Stomach smooth muscle (tissue), 2 donors: Measurements from ENCODE around the gene LNX2.
"Not testable (repeated sequence)": the region's sequence is repeated elsewhere in the genome, so short reads cannot be mapped to it uniquely, and the experiment has no call there.

Source experiments
- H3K27ac ChIP-seq: one replicate; pipeline ENCODE4 v1.7.0; 2013; ENCODE audit warnings: mild to moderate bottlenecking, low read length, inconsistent platforms
- H3K27me3 ChIP-seq, 2 donors: one replicate each; pipeline ENCODE4 v1.7.0; 2013; ENCODE audit warnings: low read length in 2 of 2; ENCODE audit not compliant: insufficient read depth in 2 of 2, control insufficient read depth in 1 of 2
- H3K36me3 ChIP-seq, 2 donors: one replicate each; pipeline ENCODE4 v1.7.0; 2013; ENCODE audit warnings: low read length in 2 of 2; ENCODE audit not compliant: control insufficient read depth in 2 of 2, insufficient read depth in 2 of 2
- H3K4me1 ChIP-seq: one replicate; pipeline ENCODE4 v1.7.0; 2013; ENCODE audit warnings: low read length; ENCODE audit not compliant: control insufficient read depth, insufficient read depth
- H3K4me3 ChIP-seq, 2 donors: one replicate each; pipeline ENCODE4 v1.7.0; 2013; ENCODE audit warnings: low read length in 2 of 2
- H3K9ac ChIP-seq, 2 donors: one replicate each; pipeline ENCODE4 v1.7.0; 2013; ENCODE audit warnings: low read length in 2 of 2, mild to moderate bottlenecking in 1 of 2
- H3K9me3 ChIP-seq, 2 donors: one replicate each; pipeline ENCODE4 v1.7.0; 2013; ENCODE audit warnings: low read length in 2 of 2; ENCODE audit not compliant: control insufficient read depth in 2 of 2
- donor health status: healthy.
- donor health status: Pancreatic carcinoma.

LNX2 gene

DNA sequence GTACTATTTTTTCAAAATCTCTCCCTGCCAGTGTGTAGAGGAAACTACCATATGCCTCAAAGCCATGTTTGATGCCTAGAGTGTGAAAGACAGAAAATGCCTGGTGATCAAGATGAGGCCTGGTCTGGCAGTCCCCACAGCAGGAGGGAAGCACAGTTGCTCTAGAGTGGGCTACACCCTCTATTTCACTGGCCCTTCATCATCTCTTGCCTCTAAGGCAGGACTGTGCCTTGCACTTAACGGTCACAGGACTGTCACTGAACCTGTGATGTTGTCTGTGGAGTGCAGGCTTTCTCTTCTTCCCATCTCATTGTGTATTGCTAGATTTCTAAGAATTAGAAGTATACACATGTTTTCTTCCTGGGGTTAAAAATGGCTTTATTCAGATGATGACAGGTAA is 17.7 kb upstream of the LNX2 start:
- peaks cover 9% of the 10 kb centered on the region for H3K4me1 ChIP-seq

DNA sequence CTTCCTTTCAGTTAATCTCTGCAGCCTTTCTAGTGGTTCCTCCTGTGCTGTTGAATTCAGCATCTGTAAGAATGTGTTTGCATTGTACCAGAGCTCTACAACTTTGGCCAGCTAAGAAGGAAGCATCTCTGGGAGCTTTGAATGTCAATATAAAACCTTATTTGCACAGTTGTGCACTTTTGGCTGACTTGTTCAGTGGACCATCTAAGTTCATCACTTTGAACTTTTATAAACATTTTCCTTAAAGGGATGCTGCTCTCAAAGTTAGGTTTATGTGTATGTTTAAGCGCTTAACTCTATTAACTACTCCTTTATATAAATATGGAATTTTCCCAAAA is 16.9 kb upstream of the LNX2 start:
- no peaks in the 10 kb centered on the region for H3K27me3 ChIP-seq
- H3K4me1 ChIP-seq, result peaks cover 9% of the 10 kb centered on the region
- no peak overlapping the region for H3K9ac ChIP-seq
- H3K36me3 ChIP-seq, result no peaks in the 10 kb centered on the region
- H3K4me3 ChIP-seq, result peak overlapping the region in 1 of 2 donors; percentile 4
- H3K27ac ChIP-seq, result no peak overlapping the region
- H3K9me3 ChIP-seq, result no peaks in the 10 kb centered on the region

More for the DNA sequence above, 17.7 kb upstream of the LNX2 start:
- Histone ChIP-seq H3K27ac (peak overlapping the region; percentile 26), H3K4me3 (no peak overlapping the region), H3K27me3 (no peaks in the 10 kb centered on the region), H3K9ac (peak overlapping the region in 1 of 2 donors; percentile 29), H3K36me3 (no peaks in the 10 kb centered on the region), H3K9me3 (no peaks in the 10 kb centered on the region)

DNA sequence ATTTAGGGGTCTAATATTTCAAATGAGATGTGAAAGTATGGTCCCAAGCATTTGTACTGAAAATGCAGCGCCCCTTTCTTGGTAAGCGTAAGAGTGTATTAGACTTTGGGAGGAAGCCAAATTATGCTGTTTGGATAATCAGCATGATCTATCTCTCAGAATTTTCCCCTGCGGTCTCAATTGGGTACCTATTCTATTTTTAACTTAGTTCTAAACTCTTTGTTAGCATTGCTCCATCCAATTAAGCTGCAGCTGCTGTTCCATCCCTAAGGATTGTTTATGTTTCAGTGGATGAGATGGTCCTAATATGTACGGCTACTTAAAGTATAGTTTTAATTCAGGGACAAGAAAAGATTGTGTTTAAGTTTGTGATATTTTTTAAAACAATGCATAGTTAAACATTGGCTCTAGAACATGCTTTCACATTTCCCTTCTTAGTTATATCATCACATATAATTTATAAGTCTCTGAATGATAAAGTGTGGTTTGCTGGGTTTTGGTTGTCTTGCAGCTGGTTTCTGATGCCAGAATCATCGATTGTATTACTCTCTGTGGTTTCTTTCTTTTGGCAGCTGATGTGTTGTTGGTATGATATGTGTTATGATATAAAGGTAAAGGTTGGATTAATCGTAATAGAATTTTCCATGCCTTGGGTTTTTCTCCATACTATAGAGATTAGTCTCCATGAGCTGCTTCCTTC is 16.4 kb upstream of the LNX2 start:
- Histone ChIP-seq H3K27ac (no peak overlapping the region), H3K4me1 (peaks cover 9% of the 10 kb centered on the region), H3K9me3 (no peaks in the 10 kb centered on the region), H3K36me3 (no peaks in the 10 kb centered on the region), H3K9ac (no peak overlapping the region), H3K4me3 (peak overlapping the region in 1 of 2 donors; percentile 4), H3K27me3 (no peaks in the 10 kb centered on the region)

DNA sequence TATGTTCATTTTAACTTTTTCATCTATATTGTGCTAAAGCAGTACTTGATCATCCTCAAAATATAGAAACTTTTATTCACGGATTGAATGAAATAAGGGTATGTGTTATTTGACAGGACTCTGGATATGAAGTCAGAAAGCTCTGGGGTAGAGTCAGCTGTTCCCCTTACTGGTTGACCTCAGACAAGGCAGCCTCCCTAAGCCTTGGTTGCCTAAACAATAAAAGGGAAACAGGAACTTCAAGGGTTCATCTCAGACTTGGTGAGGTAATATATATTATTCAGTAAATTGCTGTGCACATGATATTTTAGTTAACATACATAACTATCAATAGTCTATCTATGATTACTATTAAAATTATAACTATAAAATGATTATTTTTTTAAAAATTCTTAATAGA is 14.9 kb upstream of the LNX2 start:
- Histone ChIP-seq H3K9ac (no peak overlapping the region), H3K9me3 (no peaks in the 10 kb centered on the region), H3K27me3 (no peaks in the 10 kb centered on the region), H3K4me3 (no peak overlapping the region), H3K27ac (no peak overlapping the region), H3K4me1 (peaks cover 9% of the 10 kb centered on the region), H3K36me3 (no peaks in the 10 kb centered on the region)

DNA sequence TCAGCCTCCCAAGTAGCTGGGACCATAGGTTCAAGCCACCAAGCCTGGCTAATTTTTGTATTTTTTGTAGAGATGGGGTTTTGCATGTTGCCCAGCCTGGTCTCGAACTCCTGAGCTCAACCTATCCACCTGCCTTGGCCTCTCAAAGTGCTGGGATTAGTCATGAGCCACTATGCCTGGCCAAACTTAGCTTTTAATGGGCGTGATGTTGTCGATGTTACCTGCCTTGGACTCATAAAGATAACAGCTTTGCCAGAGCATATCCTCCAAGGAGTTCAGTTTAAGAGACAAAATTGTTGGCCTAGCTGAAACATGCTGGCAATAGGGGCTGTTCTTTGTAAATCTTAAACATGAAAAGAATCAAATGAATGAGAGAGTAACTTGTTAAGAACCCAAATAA is 14.5 kb upstream of the LNX2 start:
- no peak overlapping the region for H3K4me3 ChIP-seq
- H3K27ac ChIP-seq, result peak overlapping the region; percentile 1
- no peaks in the 10 kb centered on the region for H3K36me3 ChIP-seq
- no peaks in the 10 kb centered on the region for H3K9me3 ChIP-seq
- no peaks in the 10 kb centered on the region for H3K27me3 ChIP-seq
- no peak overlapping the region for H3K9ac ChIP-seq
- peaks cover 9% of the 10 kb centered on the region for H3K4me1 ChIP-seq

DNA sequence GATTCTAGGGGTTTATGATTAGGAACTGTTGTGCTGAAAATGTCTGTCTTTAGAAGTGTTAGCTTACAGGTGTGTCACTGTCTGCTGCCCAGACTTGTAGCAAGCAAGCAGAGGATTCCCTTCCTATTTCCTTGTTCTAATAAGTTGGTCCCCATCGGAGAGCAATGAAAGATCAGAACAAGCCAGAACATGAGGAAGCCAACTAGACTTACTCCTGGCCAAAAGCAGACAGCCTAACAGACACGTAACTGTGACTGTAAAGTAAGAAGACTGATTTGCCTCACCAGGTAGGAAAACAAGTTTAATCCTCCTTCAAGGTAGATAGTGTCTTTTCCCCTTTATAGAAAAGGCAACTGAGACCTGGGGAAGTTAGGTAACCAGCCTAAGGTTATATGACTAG is 13.9 kb upstream of the LNX2 start:
- no peak overlapping the region for H3K27ac ChIP-seq
- no peaks in the 10 kb centered on the region for H3K9me3 ChIP-seq
- H3K36me3 ChIP-seq, result no peaks in the 10 kb centered on the region
- H3K4me1 ChIP-seq, result peaks cover 9% of the 10 kb centered on the region
- no peaks in the 10 kb centered on the region for H3K27me3 ChIP-seq
- no peak overlapping the region for H3K4me3 ChIP-seq
- no peak overlapping the region for H3K9ac ChIP-seq

DNA sequence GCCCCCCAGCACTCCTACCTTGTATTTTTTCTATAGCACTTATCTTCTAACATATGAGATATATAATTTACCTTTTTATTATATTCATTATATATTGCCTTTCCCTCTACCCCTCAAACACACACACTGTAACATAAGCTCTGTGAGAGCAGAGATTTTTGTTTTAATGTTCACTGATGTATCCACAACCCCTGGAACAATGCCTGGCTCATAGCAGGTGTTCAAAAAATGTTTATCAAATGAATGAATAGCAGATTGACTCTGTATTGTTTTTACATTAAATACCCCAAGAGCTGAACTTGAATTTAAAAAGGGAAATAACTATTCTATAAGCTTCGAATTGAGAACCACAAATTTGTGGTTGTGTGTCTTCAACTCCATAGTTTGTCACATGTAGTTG is 12.3 kb upstream of the LNX2 start:
- H3K27ac ChIP-seq, result no peak overlapping the region
- H3K9me3 ChIP-seq, result no peaks in the 10 kb centered on the region

DNA sequence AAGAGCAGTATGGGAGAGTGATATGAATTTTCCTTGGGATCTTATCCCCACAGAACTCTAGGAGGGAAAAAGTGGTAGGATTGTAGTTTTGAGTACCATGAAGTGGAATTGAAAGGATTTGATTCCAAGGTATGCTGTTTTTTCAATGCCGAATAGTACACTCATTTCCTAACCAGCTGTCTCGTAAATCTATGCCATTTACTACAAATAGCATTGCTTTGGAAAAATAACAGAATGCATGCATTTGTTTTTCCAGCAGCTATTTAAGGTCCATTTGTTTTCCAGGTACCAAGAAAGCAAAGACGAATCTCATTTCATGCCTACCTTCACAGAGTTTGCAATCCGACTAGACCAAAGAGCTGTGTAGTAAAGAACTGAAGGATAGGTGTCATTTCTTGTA is 11.9 kb upstream of the LNX2 start:
- H3K27ac ChIP-seq, result no peak overlapping the region

More for the DNA sequence above, 12.3 kb upstream of the LNX2 start:
- Histone ChIP-seq H3K36me3 (peaks cover 0 to 2% of the 10 kb centered on the region in 2 donors), H3K4me3 (no peak overlapping the region), H3K4me1 (no peaks in the 10 kb centered on the region), H3K27me3 (no peaks in the 10 kb centered on the region), H3K9ac (no peak overlapping the region)

DNA sequence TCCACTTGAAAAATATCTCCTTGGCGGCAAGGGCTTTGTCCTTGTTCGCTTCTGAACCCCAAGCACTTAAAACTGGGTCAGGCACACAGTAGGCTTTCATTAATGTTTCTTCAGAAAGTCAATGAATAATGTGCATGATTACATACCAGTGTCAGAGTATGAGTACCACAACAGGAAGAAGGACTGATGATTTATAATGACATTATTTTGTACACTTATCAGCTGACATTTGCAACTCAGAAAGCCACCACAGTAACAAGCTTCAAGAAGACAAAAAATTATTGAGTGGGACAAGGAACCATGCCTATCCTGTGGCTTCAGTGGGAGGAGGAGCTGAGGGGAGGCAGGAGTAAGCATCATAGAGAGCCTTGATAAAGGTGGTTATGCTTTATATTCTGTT is 11.3 kb upstream of the LNX2 start:
- Histone ChIP-seq H3K4me1 (no peaks in the 10 kb centered on the region), H3K9me3 (no peaks in the 10 kb centered on the region), H3K27ac (no peak overlapping the region), H3K9ac (no peak overlapping the region), H3K36me3 (peaks cover 0 to 2% of the 10 kb centered on the region in 2 donors), H3K4me3 (no peak overlapping the region), H3K27me3 (no peaks in the 10 kb centered on the region)

More for the DNA sequence above, 11.9 kb upstream of the LNX2 start:
- Histone ChIP-seq H3K9ac (no peak overlapping the region), H3K36me3 (peaks cover 0 to 2% of the 10 kb centered on the region in 2 donors), H3K4me1 (no peaks in the 10 kb centered on the region), H3K4me3 (no peak overlapping the region), H3K9me3 (no peaks in the 10 kb centered on the region), H3K27me3 (no peaks in the 10 kb centered on the region)

DNA sequence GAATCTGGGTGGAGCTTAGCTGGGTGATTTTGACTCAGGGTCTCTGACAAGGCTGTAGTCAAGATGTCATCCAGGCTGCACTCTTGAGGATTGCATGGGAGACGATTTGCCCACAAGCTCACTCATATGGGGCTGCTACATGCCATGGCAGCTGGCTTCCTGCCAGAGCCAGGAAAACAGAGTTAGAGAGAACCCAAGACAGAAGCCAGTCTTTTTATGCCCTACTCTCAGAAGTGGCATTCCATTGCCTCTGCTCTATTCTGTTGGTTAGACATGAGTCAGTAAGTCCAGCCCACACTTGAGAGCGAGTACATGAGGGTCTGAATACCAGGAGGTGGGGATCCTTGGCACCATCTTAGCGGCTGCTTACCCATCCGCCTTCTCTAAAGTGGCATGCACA is 10.8 kb upstream of the LNX2 start:
- Histone ChIP-seq H3K4me1 (no peaks in the 10 kb centered on the region), H3K9me3 (no peaks in the 10 kb centered on the region), H3K36me3 (peaks cover 2% of the 10 kb centered on the region in 2 donors), H3K9ac (no peak overlapping the region), H3K27ac (no peak overlapping the region), H3K4me3 (no peak overlapping the region), H3K27me3 (no peaks in the 10 kb centered on the region)

DNA sequence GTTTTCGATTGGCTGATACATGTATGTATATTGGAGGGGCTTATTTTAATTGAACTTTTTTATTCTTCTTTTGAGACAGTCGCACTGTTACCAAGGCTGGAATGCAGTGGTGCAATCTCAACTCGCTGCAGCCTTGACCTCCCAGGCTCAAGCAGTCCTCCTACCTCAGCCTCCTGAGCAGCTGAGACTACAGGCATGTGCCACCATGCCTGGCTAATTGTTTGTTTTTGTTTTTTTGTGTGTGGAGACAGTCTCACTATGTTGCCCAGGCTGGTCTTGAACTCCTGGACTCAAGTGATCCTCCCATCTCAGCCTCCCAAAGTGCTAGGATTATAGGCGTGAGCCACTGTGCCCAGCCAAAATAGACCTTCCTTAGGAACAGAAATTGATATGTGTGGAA is 8.4 kb upstream of the LNX2 start:
- not testable (repeated sequence) for H3K4me3 ChIP-seq, H3K27me3 ChIP-seq, H3K36me3 ChIP-seq, H3K27ac ChIP-seq, H3K9me3 ChIP-seq, H3K4me1 ChIP-seq, H3K9ac ChIP-seq
